Heart left ventricle (tissue), 13 donors: Measurements from ENCODE around the gene GTF2H4.

ENCODE experiments used
- CTCF ChIP-seq, 12 donors: fragments of 200-600 bp; sonication (generic) in 4 of 12; IDR thresholded peaks; one replicate each; pipeline versions ENCODE4 v1.5.0 to v1.8.0; 2018 to 2022; ENCODE audit warnings: antibody characterized with exemption in 12 of 12, mild to moderate bottlenecking in 5 of 12
- POLR2A ChIP-seq, 2 donors: fragments of 450-650 bp; IDR thresholded peaks; one replicate each; pipeline ENCODE4 v1.6.1; 2017; ENCODE audit warnings: antibody characterized with exemption in 2 of 2, mild to moderate bottlenecking in 2 of 2, moderate library complexity in 2 of 2
- donor health status: ischemic (EF 13 %, LVEDD 7.1; RV severe dilation, severe dysfunction).
- donor health status: DM: no; HTN: yes; CAD: no.
- donor health status: DM: no; HTN: no; CAD: no.
- donor health status: ischemic (EF 25% LVEDD 6.9; RV normal size, moderate dysfunction).
- donor health status: ischemic (EF 25% LVEDD 5.7; RV mildly dilated, moderate dysfunction).
- donor health status: ischemic (EF 35%, LVEDD 5.7; RV mildly dilated, moderate dysfunction).
- donor health status: nonischemic (EF 11% LVEDD 7.7; RV severe dilation, severe dysfunction).
- donor health status: DM: yes; HTN: yes; CAD: no.
- donor health status: PGD.
- donor health status: ischemic (EF 29% LVEDD 5.4; RV normal size, mild dysfunction).
- donor health status: nonischemic (EF 23%, LVEDD 6.1; RV moderate dilation, normal function).

- TF ChIP-seq POLR2A (IDR thresholded peaks at IDR 0.05): no peak
- no peak for TF ChIP-seq CTCF (IDR thresholded peaks at IDR 0.05)
Measured at GRCh38 chr6:30908700-30909099, 693 bp downstream of the GTF2H4 start.
